Adrenal gland (tissue), 5 donors: Measurements from ENCODE around the gene TMEM192.

Experiments used
- CTCF ChIP-seq, 6 experiments: fragments of 450-650 bp in 4 of 6; fragments of 200-600 bp in 2 of 6; sonication (generic) in 1 of 6; IDR thresholded peaks; 1 replicate in 5 of 6; 2 replicates in 1 of 6; pipeline versions ENCODE4 v1.5.1 to v1.8.0; 2016 to 2021; ENCODE audit warnings: antibody characterized with exemption in 6 of 6, mild to moderate bottlenecking in 2 of 6, moderate library complexity in 1 of 6
- POLR2A ChIP-seq, 2 donors: fragments of 450-650 bp; IDR thresholded peaks; one replicate each; pipeline ENCODE4 v1.6.1; 2017; ENCODE audit warnings: antibody characterized with exemption in 2 of 2, mild to moderate bottlenecking in 2 of 2, moderate library complexity in 1 of 2
- donor health status: DM: no; HTN: no; CAD: no.

- TF ChIP-seq CTCF (IDR thresholded peaks at IDR 0.05) (no peak), POLR2A (IDR thresholded peaks at IDR 0.05) (no peak)
Measured at GRCh38 chr4:165137205-165137604, 24.5 kb upstream of the TMEM192 start.
